Measurements from ENCODE around the gene JPT1.

Gene JPT1

GRCh38 chr17:75109407-75110233 lies 44.7 kb downstream of the JPT1 start, which contains the start of gene ARMC7:
TSS of gene ARMC7 (plus strand) at chr17:75109969. CDS start at chr17:75110289, 320 bp downstream.
- peak; percentile 93 for DNase-seq (ENCODE audit: low read depth)
- TF ChIP-seq, protein P1, sequence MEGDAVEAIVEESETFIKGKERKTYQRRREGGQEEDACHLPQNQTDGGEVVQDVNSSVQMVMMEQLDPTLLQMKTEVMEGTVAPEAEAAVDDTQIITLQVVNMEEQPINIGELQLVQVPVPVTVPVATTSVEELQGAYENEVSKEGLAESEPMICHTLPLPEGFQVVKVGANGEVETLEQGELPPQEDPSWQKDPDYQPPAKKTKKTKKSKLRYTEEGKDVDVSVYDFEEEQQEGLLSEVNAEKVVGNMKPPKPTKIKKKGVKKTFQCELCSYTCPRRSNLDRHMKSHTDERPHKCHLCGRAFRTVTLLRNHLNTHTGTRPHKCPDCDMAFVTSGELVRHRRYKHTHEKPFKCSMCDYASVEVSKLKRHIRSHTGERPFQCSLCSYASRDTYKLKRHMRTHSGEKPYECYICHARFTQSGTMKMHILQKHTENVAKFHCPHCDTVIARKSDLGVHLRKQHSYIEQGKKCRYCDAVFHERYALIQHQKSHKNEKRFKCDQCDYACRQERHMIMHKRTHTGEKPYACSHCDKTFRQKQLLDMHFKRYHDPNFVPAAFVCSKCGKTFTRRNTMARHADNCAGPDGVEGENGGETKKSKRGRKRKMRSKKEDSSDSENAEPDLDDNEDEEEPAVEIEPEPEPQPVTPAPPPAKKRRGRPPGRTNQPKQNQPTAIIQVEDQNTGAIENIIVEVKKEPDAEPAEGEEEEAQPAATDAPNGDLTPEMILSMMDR (IDR thresholded peaks at IDR 0.05; ENCODE audit: insufficient read depth, low read depth, low read length, missing control alignments), result no peak

DNA sequence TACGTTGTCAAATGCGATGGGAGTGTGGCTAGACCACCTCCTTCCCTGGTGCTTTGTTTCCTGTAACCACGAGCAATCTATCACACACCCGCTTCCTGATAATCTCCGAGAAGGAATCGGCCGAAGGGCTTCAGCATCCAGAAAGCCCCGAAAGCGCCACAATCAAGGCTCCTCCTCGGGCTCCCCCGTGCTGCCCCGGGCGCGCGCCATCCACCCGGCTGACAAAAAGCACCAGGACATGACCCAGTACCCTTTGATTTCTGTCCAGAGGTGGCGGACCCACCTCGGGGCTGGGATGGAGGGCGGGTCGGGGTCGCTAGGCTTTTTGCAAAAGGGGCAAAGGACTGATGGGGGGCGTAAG lies 45.3 kb downstream of the JPT1 start:
- no peak for DNase-seq (ENCODE audit: low read depth)
- peak overlapping the region; percentile 93 for H3K4me3 ChIP-seq (ENCODE audit: low read depth, low read length)
- TF ChIP-seq, protein P1 (IDR thresholded peaks at IDR 0.05; ENCODE audit: insufficient read depth, low read depth, low read length, missing control alignments), result no peak

More at GRCh38 chr17:75109407-75110233, 44.7 kb downstream of the JPT1 start, which contains the start of gene ARMC7:
- peak within 1 kb of the TSS; percentile 93 for H3K4me3 ChIP-seq (ENCODE audit: low read depth, low read length)

DNA sequence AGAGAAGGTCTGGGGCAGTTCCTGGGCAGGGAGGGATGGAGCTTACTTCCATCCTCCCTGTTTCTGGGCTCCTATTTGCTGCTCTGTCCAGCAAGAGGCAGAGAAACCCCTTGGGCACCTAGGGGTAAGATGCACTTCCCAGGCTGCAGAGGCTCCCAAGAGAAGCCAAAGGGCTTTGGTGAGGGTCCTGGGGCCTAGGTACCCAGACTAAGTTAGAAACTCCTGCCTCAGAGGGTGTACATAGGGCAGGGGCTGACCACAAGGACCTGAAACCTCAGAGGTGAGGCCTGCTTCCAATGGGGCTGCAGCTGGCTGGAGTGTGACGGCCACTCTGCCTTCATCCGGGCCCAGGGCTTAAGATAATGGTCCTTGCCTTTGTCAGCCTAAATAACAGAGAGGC lies 46.1 kb downstream of the JPT1 start:
- TF ChIP-seq, protein P1 (IDR thresholded peaks at IDR 0.05; ENCODE audit: insufficient read depth, low read depth, low read length, missing control alignments), result no peak
- H3K4me3 ChIP-seq (ENCODE audit: low read depth, low read length), result no peak overlapping the region
- no peak for DNase-seq (ENCODE audit: low read depth)

DNA sequence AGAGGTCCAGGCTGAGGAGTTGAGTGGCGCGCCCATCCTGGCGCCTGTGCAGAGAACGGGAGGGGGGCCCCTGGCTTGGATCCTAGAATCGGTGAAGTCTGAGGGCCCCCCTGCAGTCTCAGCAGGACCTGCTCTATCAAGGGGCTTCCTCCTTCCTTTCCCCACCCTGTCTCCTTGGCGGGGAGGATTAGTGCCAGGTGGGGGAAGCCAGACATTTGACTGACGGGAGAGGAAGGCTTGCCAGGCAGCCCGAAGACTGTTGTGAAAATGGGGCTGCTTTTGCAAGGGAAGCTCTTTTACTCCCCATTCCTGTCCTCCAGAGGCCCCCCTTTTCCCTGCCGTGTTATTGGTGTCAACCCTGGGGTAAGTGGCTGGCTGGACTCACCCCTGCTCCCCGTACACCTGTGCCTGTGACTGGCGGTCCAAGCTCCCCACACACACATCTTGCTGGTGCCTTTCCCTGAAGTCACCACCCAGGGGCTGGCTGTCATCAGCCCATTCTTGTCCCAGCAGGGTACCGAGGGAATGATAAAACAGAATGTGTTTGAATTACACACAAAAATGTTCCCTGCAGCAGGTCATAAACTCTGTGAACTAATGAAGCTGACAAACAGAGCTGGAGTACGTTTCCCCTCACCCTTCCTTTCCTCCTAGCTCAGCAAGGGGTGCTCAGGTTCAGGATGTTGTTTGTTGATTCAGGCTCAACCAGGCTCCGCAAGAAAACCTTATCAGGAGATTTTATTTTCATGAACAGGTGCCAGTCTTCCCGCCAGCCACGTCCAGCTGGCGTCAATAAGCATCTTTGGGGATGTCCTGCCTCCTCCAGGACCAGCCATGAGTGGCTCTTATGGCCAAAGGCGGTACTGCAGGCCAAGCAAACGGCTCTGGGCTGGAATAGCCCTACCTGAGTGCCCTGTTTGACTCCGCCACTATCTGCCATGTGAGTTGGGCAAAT lies 48.9 kb downstream of the JPT1 start:
- no peak overlapping the region for H3K4me3 ChIP-seq (ENCODE audit: low read depth, low read length)
- TF ChIP-seq, protein P1 (IDR thresholded peaks at IDR 0.05; ENCODE audit: insufficient read depth, low read depth, low read length, missing control alignments), result peak; percentile 77
- DNase-seq (ENCODE audit: low read depth), result peak; percentile 71

DNA sequence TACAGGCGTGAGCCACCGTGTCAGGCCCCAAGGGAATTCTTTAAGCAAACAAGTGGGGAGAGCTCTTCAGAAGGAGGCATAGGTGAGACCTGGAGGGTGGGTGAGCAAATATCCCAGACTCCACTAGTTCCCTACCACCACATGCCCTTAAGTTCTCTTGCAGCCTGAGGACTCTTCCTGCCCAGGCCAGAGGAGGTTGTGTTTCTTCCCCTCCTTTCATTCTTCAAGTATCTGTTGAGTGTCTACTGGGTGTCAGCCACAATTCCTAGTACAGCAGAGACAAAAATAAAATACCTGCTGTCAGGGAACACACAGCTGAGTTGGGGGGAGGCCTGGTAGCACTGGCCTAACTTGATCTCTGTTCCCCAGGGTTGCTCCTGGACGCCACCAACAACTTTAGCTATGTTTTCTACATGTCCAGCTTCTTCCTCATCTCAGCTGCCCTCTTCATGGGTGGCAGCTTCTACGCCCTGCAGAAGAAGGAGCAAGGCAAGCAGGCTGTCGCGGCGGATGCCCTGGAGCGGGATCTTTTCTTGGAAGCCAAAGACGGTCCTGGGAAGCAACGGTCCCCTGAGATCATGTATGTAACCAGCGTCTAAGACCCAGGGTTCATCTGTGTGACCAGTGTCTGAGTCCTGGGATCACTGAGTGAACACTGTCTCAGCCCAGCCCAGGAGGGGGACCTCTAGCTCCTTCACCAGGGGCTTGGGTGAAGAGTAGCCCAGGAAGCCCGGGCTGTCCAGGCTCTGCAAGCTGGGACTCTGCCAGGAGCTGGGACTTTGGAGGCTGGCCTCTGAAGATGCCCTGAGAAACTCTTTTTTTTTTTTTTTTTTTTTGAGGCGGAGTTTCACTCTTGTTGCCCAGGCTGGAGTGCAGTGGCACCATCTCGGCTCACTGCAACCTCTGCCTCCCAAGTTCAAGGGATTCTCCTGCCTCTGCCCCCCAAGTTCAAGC lies 50.4 kb downstream of the JPT1 start:
- TF ChIP-seq, protein P1 (IDR thresholded peaks at IDR 0.05; ENCODE audit: insufficient read depth, low read depth, low read length, missing control alignments), result no peak
- DNase-seq (ENCODE audit: low read depth), result no peak
- H3K4me3 ChIP-seq (ENCODE audit: low read depth, low read length), result no peak overlapping the region

GRCh38 chr17:75102385-75102821 lies 51.9 kb downstream of the JPT1 start:
- no peak for DNase-seq (ENCODE audit: low read depth)
- TF ChIP-seq, protein P1 (IDR thresholded peaks at IDR 0.05; ENCODE audit: insufficient read depth, low read depth, low read length, missing control alignments), result no peak
- H3K4me3 ChIP-seq (ENCODE audit: low read depth, low read length), result no peak overlapping the region
